Upper lobe of left lung (tissue), 6 donors: Measurements from ENCODE around the gene NAV2. TPM values are rescaled to one million over a fixed set of nuclear protein-coding genes. Genes with fewer than 3 reads are reported as not detected.

Experiments used
- ATAC-seq, 2 donors: fragments of 200-7000 bp; cut with Tn5 transposase; one replicate each; pipeline ENCODE4 v1.9.1; 2022; ENCODE audit warnings: mild to moderate bottlenecking in 2 of 2, moderate library complexity in 2 of 2; ENCODE audit not compliant: low FRiP score in 2 of 2
- DNase-seq, 2 donors: peaks; one replicate each; pipeline ENCODE4 v3.0.0-alpha.2; 2019 to 2020
- H3K27ac ChIP-seq, 4 donors: fragments of 200-600 bp; sonication (generic); one replicate each; pipeline ENCODE4 v1.5.1; 2016 to 2019
- H3K27me3 ChIP-seq, 4 donors: fragments of 200-600 bp; sonication (generic); one replicate each; pipeline ENCODE4 v1.5.1; 2017 to 2019
- H3K36me3 ChIP-seq, 4 donors: fragments of 200-600 bp; sonication (generic); one replicate each; pipeline ENCODE4 v1.5.1; 2016 to 2019
- H3K4me1 ChIP-seq, 4 donors: fragments of 200-600 bp; sonication (generic); one replicate each; pipeline ENCODE4 v1.5.1; 2018 to 2019
- H3K4me3 ChIP-seq, 4 donors: fragments of 200-600 bp; sonication (generic); one replicate each; pipeline ENCODE4 v1.5.1; 2017 to 2019; ENCODE audit warnings: mild to moderate bottlenecking in 2 of 4, moderate library complexity in 1 of 4
- H3K9me3 ChIP-seq, 4 donors: fragments of 200-600 bp; sonication (generic); one replicate each; pipeline ENCODE4 v1.5.1; 2018 to 2019
- CTCF ChIP-seq, 6 experiments: fragments of 450-650 bp in 4 of 6; fragments of 200-600 bp in 2 of 6; sonication (generic) in 2 of 6; IDR thresholded peaks; one replicate each; pipeline ENCODE4 v1.5.1; 2016 to 2019; ENCODE audit warnings: antibody characterized with exemption in 6 of 6
- EP300 ChIP-seq, 4 donors: sonication (generic); formaldehyde crosslinking; IDR thresholded peaks; one replicate each; pipeline ENCODE4 v1.5.1; 2017; ENCODE audit warnings: antibody characterized with exemption in 4 of 4, control low read depth in 2 of 4
- POLR2A ChIP-seq, 4 donors: fragments of 450-650 bp; IDR thresholded peaks; one replicate each; pipeline ENCODE4 v1.5.1; 2016 to 2017; ENCODE audit warnings: antibody characterized with exemption in 4 of 4, mild to moderate bottlenecking in 2 of 4
- POLR2AphosphoS5 ChIP-seq, 2 donors: sonication (generic); formaldehyde crosslinking; IDR thresholded peaks; one replicate each; pipeline ENCODE4 v1.5.1; 2017; ENCODE audit warnings: antibody characterized with exemption in 2 of 2
- whole genome bisulfite sequencing, 2 donors: methylation state at CpG; one replicate each; pipeline ENCODE4 v1.1.5; 2017 to 2018; 5-methylcytosine and 5-hydroxymethylcytosine counted together
- total RNA-seq, 6 donors: library from RNA; depleted of rRNA in 4 of 6; stranded (reverse); fragments of >200 nt in 4 of 6; gene quantifications; one replicate each; pipeline versions ENCODE4 v1.1.0 to v1.2.1, GENCODE V29; 2016 to 2021
- donor health status: DM: no; HTN: no; CAD: no; lungs with moderate emphysema.
- donor health status: DM: no; HTN: yes; CAD: no; lungs with severe emphysema.

Gene NAV2
- total RNA-seq, 6 donors from 2014 or later = 40.5 to 61.4 (median 52.3) TPM

- Histone ChIP-seq H3K4me1 (peaks cover 25 to 41% (median 29%) of the 10 kb centered on the region in 4 donors), H3K27me3 (peaks cover 8 to 92% (median 52%) of the 10 kb centered on the region in 4 donors), H3K36me3 (no peaks in the 10 kb centered on the region), H3K9me3 (no peaks in the 10 kb centered on the region), H3K4me3 (no peak within 1 kb of the TSS), H3K27ac (no peak within 1 kb of the TSS)
- TF ChIP-seq POLR2AphosphoS5 (IDR thresholded peaks at IDR 0.05) = no peak
- TF ChIP-seq EP300 (IDR thresholded peaks at IDR 0.05) = no peak
- TF ChIP-seq POLR2A (IDR thresholded peaks at IDR 0.05) = no peak
- no peak for TF ChIP-seq CTCF (IDR thresholded peaks at IDR 0.05)
- 8 to 10% methylated on average over 22 to 30 of the region's 30 CpGs for WGBS, 2 donors
- no peak for ATAC-seq
- DNase-seq = no peak
Observed at GRCh38 chr11:20160425-20161229, 448.0 kb downstream of the NAV2 start, which contains the start of gene DBX1. Gene DBX1, minus strand, starts transcription at chr11:20160475. Its CDS starts 151 bp downstream, at chr11:20160324.

- no peak for ATAC-seq
Observed at GRCh38 chr11:20161230-20161918, 448.7 kb downstream of the NAV2 start.

GRCh38 chr11:20161923-20162744 is 449.5 kb downstream of the NAV2 start:
- 6 to 7% methylated on average over 24 of the region's 24 CpGs for WGBS, 2 donors
- Histone ChIP-seq H3K4me1 (peaks cover 13 to 29% (median 18%) of the 10 kb centered on the region in 4 donors), H3K4me3 (no peak overlapping the region), H3K27ac (no peak overlapping the region), H3K36me3 (no peaks in the 10 kb centered on the region), H3K9me3 (no peaks in the 10 kb centered on the region), H3K27me3 (peaks cover 3 to 83% (median 41%) of the 10 kb centered on the region in 4 donors)
- DNase-seq (no peak), ATAC-seq (no peak)
- TF ChIP-seq CTCF (IDR thresholded peaks at IDR 0.05) (no peak), POLR2AphosphoS5 (IDR thresholded peaks at IDR 0.05) (no peak), POLR2A (IDR thresholded peaks at IDR 0.05) (no peak), EP300 (IDR thresholded peaks at IDR 0.05) (no peak)

More at GRCh38 chr11:20161230-20161918, 448.7 kb downstream of the NAV2 start:
- Histone ChIP-seq H3K4me3 (no peak overlapping the region), H3K4me1 (peaks cover 21 to 36% (median 26%) of the 10 kb centered on the region in 4 donors), H3K27ac (no peak overlapping the region), H3K27me3 (peaks cover 8 to 91% (median 47%) of the 10 kb centered on the region in 4 donors), H3K36me3 (no peaks in the 10 kb centered on the region), H3K9me3 (no peaks in the 10 kb centered on the region)
- DNase-seq = peak in 1 of 2 donors; percentile 24
- TF ChIP-seq EP300 (IDR thresholded peaks at IDR 0.05) = no peak
- TF ChIP-seq POLR2AphosphoS5 (IDR thresholded peaks at IDR 0.05) = no peak
- no peak for TF ChIP-seq POLR2A (IDR thresholded peaks at IDR 0.05)
- 5 to 10% methylated on average over 18 to 28 of the region's 29 CpGs for WGBS, 2 donors

GRCh38 chr11:20162824-20163782 is 450.5 kb downstream of the NAV2 start:
- H3K36me3 ChIP-seq = no peaks in the 10 kb centered on the region
- ATAC-seq (peak in 1 of 2 donors; percentile 32), DNase-seq (peak in 1 of 2 donors; percentile 84)
- H3K4me3 ChIP-seq = peak overlapping the region in 1 of 4 donors; percentile 17
- peaks cover 9 to 23% (median 16%) of the 10 kb centered on the region in 4 donors for H3K4me1 ChIP-seq
- WGBS, 2 donors = 4% methylated on average over 46 to 61 of the region's 61 CpGs
- TF ChIP-seq EP300 (IDR thresholded peaks at IDR 0.05) (no peak), POLR2AphosphoS5 (IDR thresholded peaks at IDR 0.05) (no peak), POLR2A (IDR thresholded peaks at IDR 0.05) (no peak), CTCF (IDR thresholded peaks at IDR 0.05) (no peak)
- peaks cover 0 to 75% (median 36%) of the 10 kb centered on the region in 4 donors for H3K27me3 ChIP-seq
- H3K27ac ChIP-seq = no peak overlapping the region
- H3K9me3 ChIP-seq = no peaks in the 10 kb centered on the region
